ENCODE measurements around the gene DUS1L.
"Not testable (repeated sequence)": the region's sequence is repeated elsewhere in the genome, so short reads cannot be mapped to it uniquely, and the experiment has no call there.

The DUS1L gene

GRCh38 chr17:82039695-82040299, 25.8 kb downstream of the DUS1L start:
- no peak for DNase-seq (ENCODE audit: low spot score)

DNA sequence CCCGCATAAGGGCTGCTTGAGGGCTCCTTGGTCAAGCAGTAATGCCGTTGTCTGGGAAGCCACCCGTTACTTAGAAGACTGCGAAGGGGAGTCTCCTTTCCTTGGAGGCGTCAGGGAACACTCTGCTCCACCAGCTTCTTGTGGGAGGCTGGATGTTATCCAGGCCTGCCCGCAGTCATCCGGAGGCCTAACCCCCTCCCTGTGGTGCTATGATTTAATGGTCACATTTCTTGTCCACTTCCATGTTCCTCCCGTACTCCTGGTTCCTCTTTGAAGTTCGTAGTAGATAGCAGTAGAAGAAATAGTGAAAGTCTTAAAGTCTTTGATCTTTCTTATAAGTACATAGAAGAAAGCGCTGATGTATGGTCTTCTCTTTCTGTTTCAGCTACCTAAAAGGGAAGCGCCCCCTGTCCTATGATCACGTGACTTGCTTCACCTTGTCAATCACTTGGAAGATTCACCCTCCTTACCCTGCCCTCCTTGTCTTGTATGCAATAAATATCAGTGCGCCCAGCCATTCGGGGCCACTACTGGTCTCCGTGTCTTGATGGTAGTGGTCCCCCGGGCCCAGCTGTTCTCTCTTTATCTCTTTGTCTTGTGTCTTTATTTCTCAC, 26.7 kb downstream of the DUS1L start:
- DNase-seq (ENCODE audit: low spot score) = not testable (repeated sequence)

- no peak for DNase-seq (ENCODE audit: low spot score)
These were observed 27.8 kb downstream of the DUS1L start for GRCh38 chr17:82037889-82038195.

DNA sequence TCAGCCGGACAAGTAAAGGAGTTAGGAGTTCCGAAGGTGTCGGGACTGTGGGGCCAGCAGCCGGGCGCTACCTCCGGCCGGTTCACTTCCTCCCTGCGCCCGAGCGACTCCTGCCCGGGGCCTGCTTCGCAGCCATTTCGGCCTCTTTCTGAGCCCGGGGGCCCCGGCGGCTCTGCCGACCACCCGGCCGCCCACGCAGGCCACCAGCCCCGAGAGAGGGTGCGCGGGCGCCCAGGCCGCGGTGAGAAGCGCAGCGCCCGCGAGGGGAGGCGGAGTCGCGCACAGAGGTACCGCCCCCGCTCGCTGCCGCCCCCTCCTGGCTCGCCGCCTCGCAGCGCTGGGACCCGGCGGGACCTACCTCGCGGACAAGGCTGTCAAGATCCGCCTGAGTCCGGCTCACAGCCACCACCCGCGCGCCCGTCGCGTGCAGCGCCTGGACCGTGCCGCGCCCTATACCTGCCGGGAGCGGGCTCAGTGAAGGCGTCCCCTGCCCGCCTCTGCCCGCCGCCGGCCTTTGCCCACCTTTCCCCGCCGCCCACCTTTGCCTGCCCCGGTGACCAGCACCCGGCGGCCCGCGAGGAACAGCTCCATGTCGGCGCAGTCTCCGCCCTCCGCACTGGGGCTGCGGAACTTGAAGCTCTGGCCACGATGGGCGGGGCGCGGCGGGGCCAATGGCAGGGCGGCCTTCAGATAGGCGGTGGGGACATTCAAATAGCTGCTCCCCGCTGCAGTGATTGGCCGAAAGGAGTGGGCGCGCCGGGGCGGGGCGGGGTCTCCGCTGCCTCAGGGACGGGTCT, 28.3 kb downstream of the DUS1L start, which contains the start of gene DCXR:
Gene DCXR, minus strand, starts transcription at position 606 of the 797 bp plus-strand sequence. Its CDS starts 15 bp downstream, at position 591.
- peak; percentile 97 for DNase-seq (ENCODE audit: low spot score)

DNA sequence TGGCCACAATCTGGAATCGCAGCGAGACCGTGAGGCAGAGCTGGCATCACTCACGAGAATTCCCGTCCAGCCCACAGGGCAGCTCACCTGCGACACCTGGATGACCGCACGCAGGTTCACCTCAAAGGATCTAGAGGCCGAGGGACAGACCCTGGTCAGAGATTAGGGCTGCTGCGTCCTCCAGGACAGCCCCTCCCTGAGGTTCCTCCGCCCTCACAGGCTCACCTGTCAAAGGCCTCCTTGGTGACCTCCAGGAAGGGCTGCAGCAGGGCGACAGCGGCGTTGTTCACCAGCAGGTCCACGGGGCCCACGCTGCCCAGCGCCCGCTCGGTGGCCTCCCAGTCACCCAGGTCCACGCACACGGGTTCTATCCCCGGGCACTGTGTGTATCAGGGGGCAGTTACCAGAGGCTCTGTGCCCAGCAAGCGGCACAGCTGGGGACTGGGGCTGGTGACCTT, 28.9 kb downstream of the DUS1L start:
- DNase-seq (ENCODE audit: low spot score) = no peak

- DNase-seq (ENCODE audit: low spot score) = peak; percentile 48
These were observed 29.5 kb downstream of the DUS1L start for GRCh38 chr17:82035956-82036633.

- peak; percentile 71 for DNase-seq (ENCODE audit: low spot score)
These were observed 30.1 kb downstream of the DUS1L start for GRCh38 chr17:82035488-82035887.

GRCh38 chr17:82034371-82035011, 31.1 kb downstream of the DUS1L start:
- DNase-seq (ENCODE audit: low spot score) = no peak

- DNase-seq (ENCODE audit: low spot score) = no peak
These were observed 32.1 kb downstream of the DUS1L start for GRCh38 chr17:82033359-82034085.

GRCh38 chr17:82031885-82032627, 33.5 kb downstream of the DUS1L start:
- DNase-seq (ENCODE audit: low spot score) = peak; percentile 47

DNA sequence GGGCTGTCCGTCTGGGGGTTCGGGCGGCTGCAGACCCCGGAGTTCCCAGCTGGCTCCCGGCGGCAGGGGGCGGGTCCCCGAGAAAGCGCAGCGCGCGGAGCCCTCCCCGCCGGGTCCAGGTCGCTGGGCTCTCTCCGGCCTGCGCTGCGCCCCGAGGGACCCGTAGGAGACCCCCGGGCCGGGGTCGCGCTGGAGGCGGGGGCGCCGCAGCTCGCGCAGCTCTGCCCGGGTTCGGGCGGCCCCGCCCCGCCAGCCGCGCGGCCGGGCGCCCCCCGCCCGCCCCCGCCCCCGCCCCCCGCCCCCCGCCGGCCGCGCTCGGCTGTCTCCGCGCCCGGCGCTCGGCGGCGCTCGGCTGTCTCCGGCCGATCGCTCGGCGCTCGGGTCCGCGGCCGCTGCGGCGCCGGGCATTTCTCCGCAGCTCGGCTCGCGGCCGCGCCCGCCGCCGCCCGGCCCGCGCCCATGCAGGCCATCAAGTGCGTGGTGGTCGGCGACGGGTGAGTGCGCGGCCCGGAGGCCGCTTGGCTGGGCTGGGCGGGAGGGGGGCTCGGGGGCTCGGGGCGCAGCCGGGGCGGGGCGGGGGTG, 34.2 kb downstream of the DUS1L start, which contains the start of gene RAC3:
Gene RAC3, plus strand, starts transcription at position 376 of the 582 bp plus-strand sequence. Its CDS starts 84 bp downstream, at position 460.
- DNase-seq (ENCODE audit: low spot score) = peak; percentile 68

DNA sequence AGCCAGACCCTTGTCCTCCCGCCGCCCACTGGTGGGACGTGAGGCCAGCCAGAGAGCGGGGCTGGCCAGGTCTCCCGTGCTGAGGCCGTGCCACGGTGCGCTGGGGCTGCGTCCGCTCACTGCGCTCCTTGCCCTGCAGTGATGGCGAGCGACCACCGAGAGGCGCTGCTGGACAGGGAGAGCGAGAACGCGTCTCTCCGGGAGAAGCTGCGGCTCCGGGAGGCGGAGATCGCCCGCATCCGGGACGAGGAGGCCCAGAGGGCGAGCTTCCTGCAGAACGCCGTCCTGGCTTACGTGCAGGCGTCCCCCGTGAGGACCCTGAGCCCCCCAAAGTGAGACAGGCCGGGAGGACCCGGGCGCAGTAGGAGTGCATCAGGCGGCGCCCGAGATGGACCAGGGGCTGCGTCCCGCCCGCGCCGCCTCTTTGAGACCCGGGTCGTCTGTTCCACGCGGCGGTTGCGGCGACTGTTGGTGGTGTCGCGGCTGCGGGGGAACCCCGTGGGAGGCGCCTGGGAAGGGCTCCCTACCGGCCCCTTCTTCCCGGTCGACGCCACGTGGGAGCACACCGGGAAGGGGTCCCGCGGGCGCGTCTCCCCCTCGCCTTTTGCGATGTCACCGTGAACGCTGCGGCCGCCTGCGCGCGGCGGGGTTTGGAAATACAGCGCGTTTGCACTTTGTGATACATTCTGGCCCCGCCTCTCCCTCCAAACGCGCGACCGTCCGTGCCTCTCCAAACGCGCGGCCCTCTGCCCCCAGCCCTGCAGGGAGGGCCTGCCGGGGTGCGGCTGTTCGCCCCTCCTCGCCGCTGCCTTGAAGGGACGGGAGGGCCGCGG, 34.9 kb downstream of the DUS1L start:
- DNase-seq (ENCODE audit: low spot score) = peak; percentile 88

GRCh38 chr17:82029990-82030469, 35.6 kb downstream of the DUS1L start:
- DNase-seq (ENCODE audit: low spot score) = no peak

DNA sequence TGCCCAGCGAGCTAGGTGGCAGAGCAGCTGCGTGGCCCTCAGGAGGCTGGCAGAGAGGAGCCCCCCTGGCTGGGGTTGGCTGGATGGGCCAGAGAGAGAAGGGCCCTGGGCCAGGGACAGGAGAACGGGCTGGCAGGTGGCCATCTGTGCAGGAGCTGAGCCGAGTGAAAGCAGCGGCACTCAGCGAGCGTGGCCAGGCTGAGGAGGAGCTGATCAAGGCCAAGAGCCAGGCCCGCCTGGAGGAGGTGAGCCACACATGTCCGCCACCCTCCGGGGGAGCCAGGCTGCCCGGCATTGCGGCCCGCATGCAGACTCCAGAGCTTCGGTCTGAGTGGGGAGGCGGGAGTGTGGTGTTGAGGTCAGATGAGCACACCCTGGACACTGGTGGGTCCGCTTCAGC, 36.2 kb downstream of the DUS1L start:
- no peak for DNase-seq (ENCODE audit: low spot score)

- DNase-seq (ENCODE audit: low spot score) = no peak
These were observed 36.6 kb downstream of the DUS1L start for GRCh38 chr17:82028966-82029365.

DNA sequence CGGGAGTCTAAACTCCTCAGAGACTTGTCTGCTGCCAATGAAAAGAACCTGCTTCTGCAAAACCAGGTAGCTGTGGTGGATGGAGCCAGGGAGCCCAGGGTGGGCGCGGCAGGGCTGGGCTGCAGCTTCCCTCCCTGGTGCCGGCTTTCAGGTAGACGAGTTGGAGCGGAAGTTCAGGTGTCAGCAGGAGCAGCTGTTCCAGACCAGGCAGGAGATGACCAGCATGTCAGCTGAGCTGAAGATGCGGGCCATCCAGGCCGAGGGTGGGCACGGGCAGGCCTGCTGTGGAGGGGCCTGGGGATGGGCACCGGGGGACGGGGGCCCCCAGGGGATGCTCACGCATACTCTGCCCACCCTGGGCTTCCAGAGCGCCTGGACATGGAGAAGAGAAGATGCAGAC, 37.4 kb downstream of the DUS1L start:
- no peak for DNase-seq (ENCODE audit: low spot score)

DNA sequence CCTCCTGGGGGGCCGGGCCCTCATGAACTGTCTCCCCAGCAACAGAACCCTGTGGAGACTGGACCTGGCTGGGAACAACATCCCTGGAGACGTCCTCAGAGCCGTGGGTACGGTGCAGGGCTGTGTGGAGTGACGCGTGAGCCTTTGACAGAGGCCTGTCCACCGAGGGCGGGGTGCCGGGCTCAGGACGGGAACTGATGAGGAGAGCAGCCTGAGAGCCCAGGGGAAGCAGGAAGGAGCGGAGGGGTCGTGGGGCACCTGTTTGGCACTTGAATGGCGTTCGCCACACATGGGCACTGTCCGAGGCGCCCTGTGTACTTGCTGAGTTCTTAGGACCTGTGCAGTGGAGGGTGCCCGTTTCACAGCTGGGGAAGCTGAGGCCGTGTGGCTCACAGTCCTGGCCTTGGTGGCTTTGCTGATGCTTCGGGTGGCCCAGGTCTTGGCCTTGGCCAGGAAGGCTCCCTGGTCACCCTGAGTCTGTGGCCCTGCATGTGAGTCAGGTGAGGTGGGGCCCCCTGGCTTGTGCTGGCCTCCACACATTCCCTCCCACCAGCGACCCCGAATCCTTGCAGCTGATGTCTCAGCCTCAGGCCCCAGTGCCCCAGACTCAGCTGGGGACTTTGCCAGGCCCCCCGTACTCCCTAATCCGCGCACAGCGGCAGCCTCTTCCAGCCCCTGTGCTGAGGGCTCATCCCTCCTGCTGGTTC, 40.0 kb downstream of the DUS1L start:
- no peak for DNase-seq (ENCODE audit: low spot score)

GRCh38 chr17:82024859-82025258, 40.7 kb downstream of the DUS1L start:
- no peak for DNase-seq (ENCODE audit: low spot score)

Data from RKO (cell line).